ENCODE results near the gene TNFAIP8L2. TPM values are rescaled to one million over a fixed set of nuclear protein-coding genes. Genes with fewer than 3 reads are reported as not detected.
A peak's percentile ranks its signal among the peaks of the same experiment; 100 is the strongest.

Gene TNFAIP8L2
- total RNA-seq, 1 donor from 2014 or later = not detected

DNA sequence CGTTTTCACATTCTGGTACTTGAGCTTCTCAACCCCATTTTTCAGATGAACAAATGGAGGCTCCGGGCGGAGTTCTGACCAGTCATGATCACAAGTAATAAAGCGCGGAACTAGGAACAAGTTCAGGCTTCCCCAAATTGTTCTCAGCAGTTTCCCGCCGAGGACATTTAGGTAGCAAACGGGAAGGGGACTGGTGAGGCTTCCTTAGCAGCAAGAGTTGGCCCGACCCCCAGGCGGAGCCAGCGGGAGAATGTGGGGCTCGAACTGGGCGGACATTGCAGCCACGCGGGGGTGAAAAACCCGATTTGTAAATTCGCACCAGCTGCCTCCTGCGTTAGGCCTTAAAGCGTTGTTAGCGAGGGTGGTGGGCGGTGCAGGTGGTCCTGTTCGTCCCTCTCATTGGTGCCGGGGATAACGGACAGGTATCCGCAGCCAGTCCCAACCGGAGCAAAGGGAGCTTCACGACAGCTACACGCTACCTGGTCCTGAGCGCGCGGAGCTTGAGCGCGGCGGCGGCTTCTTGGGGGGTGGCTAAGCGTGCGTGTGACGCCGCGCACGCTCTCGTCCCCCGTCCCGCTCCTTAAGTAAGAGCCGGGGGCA lies 25.4 kb upstream of the TNFAIP8L2 start:
- TF ChIP-seq, protein P1, sequence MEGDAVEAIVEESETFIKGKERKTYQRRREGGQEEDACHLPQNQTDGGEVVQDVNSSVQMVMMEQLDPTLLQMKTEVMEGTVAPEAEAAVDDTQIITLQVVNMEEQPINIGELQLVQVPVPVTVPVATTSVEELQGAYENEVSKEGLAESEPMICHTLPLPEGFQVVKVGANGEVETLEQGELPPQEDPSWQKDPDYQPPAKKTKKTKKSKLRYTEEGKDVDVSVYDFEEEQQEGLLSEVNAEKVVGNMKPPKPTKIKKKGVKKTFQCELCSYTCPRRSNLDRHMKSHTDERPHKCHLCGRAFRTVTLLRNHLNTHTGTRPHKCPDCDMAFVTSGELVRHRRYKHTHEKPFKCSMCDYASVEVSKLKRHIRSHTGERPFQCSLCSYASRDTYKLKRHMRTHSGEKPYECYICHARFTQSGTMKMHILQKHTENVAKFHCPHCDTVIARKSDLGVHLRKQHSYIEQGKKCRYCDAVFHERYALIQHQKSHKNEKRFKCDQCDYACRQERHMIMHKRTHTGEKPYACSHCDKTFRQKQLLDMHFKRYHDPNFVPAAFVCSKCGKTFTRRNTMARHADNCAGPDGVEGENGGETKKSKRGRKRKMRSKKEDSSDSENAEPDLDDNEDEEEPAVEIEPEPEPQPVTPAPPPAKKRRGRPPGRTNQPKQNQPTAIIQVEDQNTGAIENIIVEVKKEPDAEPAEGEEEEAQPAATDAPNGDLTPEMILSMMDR (IDR thresholded peaks at IDR 0.05; ENCODE audit: insufficient read depth, low read length, severe bottlenecking) = no peak
- Histone ChIP-seq H3K27me3 (ENCODE audit: control insufficient read depth, insufficient read depth, low read length) (no peaks in the 10 kb centered on the region), H3K4me3 (ENCODE audit: low read depth, low read length) (peak overlapping the region; percentile 40), H3K36me3 (ENCODE audit: control insufficient read depth, insufficient read depth, low read length) (no peaks in the 10 kb centered on the region)
- peak; percentile 87 for DNase-seq (ENCODE audit: low read depth)
- FAIRE-seq = no peak

DNA sequence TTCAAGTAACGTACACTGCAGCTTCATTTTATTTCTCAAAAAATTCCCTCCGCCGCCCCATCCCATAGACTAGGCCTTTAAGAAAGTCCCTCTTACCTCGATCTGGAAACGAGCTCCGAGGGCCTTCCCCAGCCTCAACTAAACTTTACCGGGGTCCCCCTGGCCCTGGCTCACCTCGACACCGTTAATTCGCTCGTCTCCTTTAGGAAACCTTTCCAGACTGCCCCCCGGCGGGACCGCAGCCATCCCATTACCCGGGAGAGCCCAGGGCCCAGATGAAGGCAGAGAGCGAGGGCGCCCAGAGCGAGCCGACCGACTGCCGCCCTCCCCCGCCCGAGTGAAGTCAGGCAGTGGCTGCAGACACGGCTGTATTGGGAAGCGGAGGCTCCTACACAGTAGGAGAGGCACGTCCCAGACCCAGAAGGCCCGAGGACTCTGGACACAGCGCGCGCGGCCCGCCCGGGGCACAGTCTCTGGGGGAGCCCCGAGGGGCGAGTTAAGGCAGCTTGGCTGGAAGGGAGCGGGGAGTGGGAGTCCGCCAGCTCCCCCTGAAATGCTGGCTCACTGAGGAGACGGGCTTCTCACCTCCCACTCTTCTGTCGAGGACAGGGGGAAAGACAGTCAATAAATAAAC lies 24.6 kb upstream of the TNFAIP8L2 start:
- Histone ChIP-seq H3K36me3 (ENCODE audit: control insufficient read depth, insufficient read depth, low read length) (no peaks in the 10 kb centered on the region), H3K27me3 (ENCODE audit: control insufficient read depth, insufficient read depth, low read length) (no peaks in the 10 kb centered on the region), H3K4me3 (ENCODE audit: low read depth, low read length) (peak overlapping the region; percentile 40)
- FAIRE-seq (no peak), DNase-seq (ENCODE audit: low read depth) (no peak)
- TF ChIP-seq, protein P1 (IDR thresholded peaks at IDR 0.05; ENCODE audit: insufficient read depth, low read length, severe bottlenecking) = no peak

GRCh38 chr1:151132335-151133017 lies 24.0 kb upstream of the TNFAIP8L2 start:
- TF ChIP-seq, protein P1 (IDR thresholded peaks at IDR 0.05; ENCODE audit: insufficient read depth, low read length, severe bottlenecking) = no peak
- Histone ChIP-seq H3K27me3 (ENCODE audit: control insufficient read depth, insufficient read depth, low read length) (no peaks in the 10 kb centered on the region), H3K4me3 (ENCODE audit: low read depth, low read length) (no peak overlapping the region), H3K36me3 (ENCODE audit: control insufficient read depth, insufficient read depth, low read length) (no peaks in the 10 kb centered on the region)
- FAIRE-seq (no peak), DNase-seq (ENCODE audit: low read depth) (no peak)

DNA sequence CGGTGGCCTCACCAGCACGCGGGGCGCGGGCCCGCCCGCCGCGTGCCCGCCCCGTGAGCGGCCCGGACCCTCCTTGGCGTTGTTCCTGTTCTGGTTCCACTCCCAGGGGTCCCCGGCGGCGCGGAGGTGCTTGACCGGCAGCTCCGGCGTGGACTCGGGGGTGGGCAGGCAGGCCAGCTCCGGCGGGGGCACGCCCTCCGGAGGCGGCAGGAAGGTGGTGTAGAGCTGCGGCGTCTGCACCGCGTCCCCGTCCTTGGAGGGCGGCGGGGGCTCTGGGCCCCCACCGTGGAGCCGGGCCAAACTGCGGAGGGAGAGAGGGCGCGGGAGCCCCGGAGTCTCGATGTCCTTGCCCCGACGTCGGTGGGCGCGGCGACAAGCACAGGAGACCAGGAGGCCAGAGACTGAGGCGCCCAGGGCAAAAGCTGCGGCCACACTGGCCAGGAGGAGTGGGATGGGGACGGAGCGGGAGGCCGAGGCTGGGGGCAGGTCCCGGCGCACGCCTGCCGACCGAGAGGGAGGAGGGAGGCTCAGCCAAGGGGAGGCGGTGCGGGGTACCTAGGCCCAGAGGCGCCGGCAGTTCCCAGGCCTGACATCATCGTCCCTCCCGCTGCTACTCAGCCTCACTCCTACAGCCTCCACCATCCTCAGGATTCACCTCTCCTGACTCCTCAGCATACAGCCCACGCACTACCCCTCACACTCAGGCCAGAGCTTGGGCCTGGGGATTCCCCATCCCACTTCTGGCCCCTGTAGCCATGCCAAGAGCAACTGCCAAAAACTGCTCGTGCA lies 23.2 kb upstream of the TNFAIP8L2 start:
- Histone ChIP-seq H3K36me3 (ENCODE audit: control insufficient read depth, insufficient read depth, low read length) (no peaks in the 10 kb centered on the region), H3K27me3 (ENCODE audit: control insufficient read depth, insufficient read depth, low read length) (no peaks in the 10 kb centered on the region), H3K4me3 (ENCODE audit: low read depth, low read length) (no peak overlapping the region)
- FAIRE-seq (no peak), DNase-seq (ENCODE audit: low read depth) (no peak)
- TF ChIP-seq, protein P1 (IDR thresholded peaks at IDR 0.05; ENCODE audit: insufficient read depth, low read length, severe bottlenecking) = no peak

GRCh38 chr1:151134396-151134795 lies 22.1 kb upstream of the TNFAIP8L2 start:
- FAIRE-seq (no peak), DNase-seq (ENCODE audit: low read depth) (no peak)
- Histone ChIP-seq H3K27me3 (ENCODE audit: control insufficient read depth, insufficient read depth, low read length) (no peaks in the 10 kb centered on the region), H3K4me3 (ENCODE audit: low read depth, low read length) (no peak overlapping the region), H3K36me3 (ENCODE audit: control insufficient read depth, insufficient read depth, low read length) (no peaks in the 10 kb centered on the region)
- TF ChIP-seq, protein P1 (IDR thresholded peaks at IDR 0.05; ENCODE audit: insufficient read depth, low read length, severe bottlenecking) = no peak
